HepG2 (cell line): ENCODE results near the gene CST3. TPM values are rescaled to one million over a fixed set of nuclear protein-coding genes. Genes with fewer than 3 reads are reported as not detected.
A peak's percentile ranks its signal among the peaks of the same experiment; 100 is the strongest.

Source experiments
- AGO2 ChIP-seq: fragments of 200-400 bp; formaldehyde crosslinking; optimal IDR thresholded peaks from 2 replicates; pipeline ENCODE3; 2017; ENCODE audit warnings: mild to moderate bottlenecking, low read depth, low read length, moderate library complexity
- CENPBD1 ChIP-seq: sonication (generic); formaldehyde crosslinking; IDR thresholded peaks from 2 replicates; pipeline ENCODE4 v1.8.0; 2022; ENCODE audit warnings: missing genetic modification reagents, low read depth, mild to moderate bottlenecking, borderline replicate concordance
- FOXP1 ChIP-seq, 2 experiments: fragments of 450-650 bp in 1 of 2; IDR thresholded peaks; 2 replicates each; pipeline ENCODE4 v1.6.1; 2017 to 2018; ENCODE audit warnings: antibody characterized with exemption in 1 of 2
- HMGXB3 ChIP-seq: sonication (generic); formaldehyde crosslinking; IDR thresholded peaks from 2 replicates; pipeline ENCODE4 v1.4.0; 2020; ENCODE audit warnings: missing genetic modification reagents, borderline replicate concordance
- KDM1A ChIP-seq: IDR thresholded peaks from 2 replicates; pipeline ENCODE4 v1.6.1; 2016; ENCODE audit warnings: missing compliant biosample characterization
- MIER2 ChIP-seq: IDR thresholded peaks from 2 replicates; pipeline ENCODE4 v1.6.1; 2016; ENCODE audit warnings: missing biosample characterization, missing genetic modification reagents
- MIXL1 ChIP-seq: IDR thresholded peaks from 2 replicates; pipeline ENCODE4 v1.6.1; 2016
- NPAS2 ChIP-seq: sonication (generic); formaldehyde crosslinking; IDR thresholded peaks from 2 replicates; pipeline ENCODE4 v1.8.0; 2022; ENCODE audit warnings: mild to moderate bottlenecking, missing genetic modification reagents, borderline replicate concordance
- RNF2 ChIP-seq: fragments of 450-650 bp; conservative IDR thresholded peaks from 2 replicates; pipeline ENCODE4 v1.6.1; 2016; ENCODE audit warnings: low read depth
- SNAI1 ChIP-seq: sonication (generic); formaldehyde crosslinking; IDR thresholded peaks from 2 replicates; pipeline ENCODE4 v1.5.0; 2020; ENCODE audit warnings: mild to moderate bottlenecking, missing genetic modification reagents, borderline replicate concordance
- TFAP4 ChIP-seq: sonication (generic); IDR thresholded peaks from 2 replicates; pipeline ENCODE4 v1.6.1; 2016; ENCODE audit warnings: low read depth, borderline replicate concordance
- THAP7 ChIP-seq: sonication (generic); formaldehyde crosslinking; IDR thresholded peaks from 2 replicates; pipeline ENCODE4 v1.8.1; 2023; ENCODE audit warnings: mild to moderate bottlenecking, missing genetic modification reagents
- ZC3H13 ChIP-seq: sonication (generic); formaldehyde crosslinking; IDR thresholded peaks from 2 replicates; pipeline ENCODE4 v1.8.1; 2023; ENCODE audit warnings: mild to moderate bottlenecking, missing genetic modification reagents, moderate library complexity
- ZFX ChIP-seq: sonication (generic); formaldehyde crosslinking; IDR thresholded peaks from 2 replicates; pipeline ENCODE4 v1.4.0; 2020; ENCODE audit warnings: mild to moderate bottlenecking, low read depth, missing genetic modification reagents, moderate library complexity
- ZNF543 ChIP-seq: sonication (generic); formaldehyde crosslinking; IDR thresholded peaks from 2 replicates; pipeline ENCODE4 v1.4.0; 2020; ENCODE audit warnings: mild to moderate bottlenecking, missing genetic modification reagents
- ZNF546 ChIP-seq: sonication (generic); formaldehyde crosslinking; conservative IDR thresholded peaks from 2 replicates; pipeline ENCODE4 v1.8.1; 2023; ENCODE audit warnings: mild to moderate bottlenecking, missing genetic modification reagents
- polyA plus RNA-seq, 8 experiments: library from polyadenylated mRNA; depleted of rRNA in 3 of 8; stranded (reverse) in 7 of 8; unstranded in 1 of 8; fragments of >200 nt; fragmentation: Illumina TruSeq in 4 of 8; extraction: Trizol in 4 of 8; gene quantifications; 2 replicates each; pipeline versions ENCODE4 v1.2.1 to v1.2.3, GENCODE V29; 2011 to 2016; ENCODE audit warnings: low read depth in 4 of 8, missing spikeins in 1 of 8, mixed read lengths in 1 of 8; ENCODE audit not compliant: insufficient read depth in 1 of 8
- total RNA-seq, 5 experiments: library from RNA; depleted of rRNA; stranded (reverse); fragments of >200 nt; fragmentation: Illumina TruSeq; extraction: Trizol; gene quantifications; 2 replicates each; pipeline ENCODE4 v1.2.3, GENCODE V29; 2016; ENCODE audit warnings: low read depth in 1 of 5
- TF ChIP-seq, protein P1 (sequence below): sonication (generic); formaldehyde crosslinking; IDR thresholded peaks from 2 replicates; pipeline ENCODE4 v1.4.0; 2020; ENCODE audit warnings: mild to moderate bottlenecking, missing genetic modification reagents
- TF ChIP-seq, protein P2 (sequence below): sonication (generic); formaldehyde crosslinking; IDR thresholded peaks from 2 replicates; pipeline ENCODE4 v1.4.0; 2020; ENCODE audit warnings: missing genetic modification reagents

The CST3 gene
- total and polyA plus RNA-seq, 2 of the 13 experiments (the other 11 are each of a cell fraction or from before 2014, with no cell fraction given) = 690 to 1,005 TPM

GRCh38 chr20:23641936-23642751, 4.4 kb upstream of the CST3 start (continued):
- TF ChIP-seq, protein P1, sequence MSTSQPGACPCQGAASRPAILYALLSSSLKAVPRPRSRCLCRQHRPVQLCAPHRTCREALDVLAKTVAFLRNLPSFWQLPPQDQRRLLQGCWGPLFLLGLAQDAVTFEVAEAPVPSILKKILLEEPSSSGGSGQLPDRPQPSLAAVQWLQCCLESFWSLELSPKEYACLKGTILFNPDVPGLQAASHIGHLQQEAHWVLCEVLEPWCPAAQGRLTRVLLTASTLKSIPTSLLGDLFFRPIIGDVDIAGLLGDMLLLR (CRISPR knock-in tag) = 0 out of 2 replicates have a peak, but pooled peaks have one; percentile 22
- TF ChIP-seq ZFX (CRISPR knock-in tag) = peak; percentile 46
- no peak for TF ChIP-seq KDM1A (CRISPR knock-in tag)
- TF ChIP-seq, protein P2, sequence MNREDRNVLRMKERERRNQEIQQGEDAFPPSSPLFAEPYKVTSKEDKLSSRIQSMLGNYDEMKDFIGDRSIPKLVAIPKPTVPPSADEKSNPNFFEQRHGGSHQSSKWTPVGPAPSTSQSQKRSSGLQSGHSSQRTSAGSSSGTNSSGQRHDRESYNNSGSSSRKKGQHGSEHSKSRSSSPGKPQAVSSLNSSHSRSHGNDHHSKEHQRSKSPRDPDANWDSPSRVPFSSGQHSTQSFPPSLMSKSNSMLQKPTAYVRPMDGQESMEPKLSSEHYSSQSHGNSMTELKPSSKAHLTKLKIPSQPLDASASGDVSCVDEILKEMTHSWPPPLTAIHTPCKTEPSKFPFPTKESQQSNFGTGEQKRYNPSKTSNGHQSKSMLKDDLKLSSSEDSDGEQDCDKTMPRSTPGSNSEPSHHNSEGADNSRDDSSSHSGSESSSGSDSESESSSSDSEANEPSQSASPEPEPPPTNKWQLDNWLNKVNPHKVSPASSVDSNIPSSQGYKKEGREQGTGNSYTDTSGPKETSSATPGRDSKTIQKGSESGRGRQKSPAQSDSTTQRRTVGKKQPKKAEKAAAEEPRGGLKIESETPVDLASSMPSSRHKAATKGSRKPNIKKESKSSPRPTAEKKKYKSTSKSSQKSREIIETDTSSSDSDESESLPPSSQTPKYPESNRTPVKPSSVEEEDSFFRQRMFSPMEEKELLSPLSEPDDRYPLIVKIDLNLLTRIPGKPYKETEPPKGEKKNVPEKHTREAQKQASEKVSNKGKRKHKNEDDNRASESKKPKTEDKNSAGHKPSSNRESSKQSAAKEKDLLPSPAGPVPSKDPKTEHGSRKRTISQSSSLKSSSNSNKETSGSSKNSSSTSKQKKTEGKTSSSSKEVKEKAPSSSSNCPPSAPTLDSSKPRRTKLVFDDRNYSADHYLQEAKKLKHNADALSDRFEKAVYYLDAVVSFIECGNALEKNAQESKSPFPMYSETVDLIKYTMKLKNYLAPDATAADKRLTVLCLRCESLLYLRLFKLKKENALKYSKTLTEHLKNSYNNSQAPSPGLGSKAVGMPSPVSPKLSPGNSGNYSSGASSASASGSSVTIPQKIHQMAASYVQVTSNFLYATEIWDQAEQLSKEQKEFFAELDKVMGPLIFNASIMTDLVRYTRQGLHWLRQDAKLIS (CRISPR knock-in tag) = no peak
- 0 out of 2 replicates have a peak, but pooled peaks have one; percentile 33 for TF ChIP-seq HMGXB3
- no peak for TF ChIP-seq ZC3H13
- no peak for TF ChIP-seq MIER2 (CRISPR knock-in tag)
- TF ChIP-seq ZNF543 (CRISPR knock-in tag) = 0 out of 2 replicates have a peak, but pooled peaks have one; percentile 8
- TF ChIP-seq AGO2 = no peak
- no peak for TF ChIP-seq CENPBD1 (CRISPR knock-in tag)
- no peak for TF ChIP-seq MIXL1 (CRISPR knock-in tag)
- TF ChIP-seq NPAS2 = no peak
- TF ChIP-seq THAP7 (CRISPR knock-in tag) = 0 out of 2 replicates have a peak, but pooled peaks have one; percentile 25
- peak; percentile 50; the same call in 1 of the 2 replicates for TF ChIP-seq TFAP4
- no peak for TF ChIP-seq RNF2
- TF ChIP-seq FOXP1 (IDR thresholded peaks at IDR 0.05) = no peak
- TF ChIP-seq FOXP1 (CRISPR knock-in tag; IDR thresholded peaks at IDR 0.05) = 0 out of 2 replicates have a peak, but pooled peaks have one; percentile 4
- no peak for TF ChIP-seq SNAI1 (CRISPR knock-in tag)
- no peak for TF ChIP-seq ZNF546 (CRISPR knock-in tag)
